Measurements from ENCODE around the gene AEBP1. TPM values are rescaled to one million over a fixed set of nuclear protein-coding genes. Genes with fewer than 3 reads are reported as not detected.

Gene AEBP1
- total RNA-seq, 1 donor from 2014 or later = 272 TPM

GRCh38 chr7:44106311-44107065, 2.3 kb downstream of the AEBP1 start:
- no peaks in the 10 kb centered on the region for H3K27me3 ChIP-seq
- H3K36me3 ChIP-seq = peaks cover 23% of the 10 kb centered on the region
- TF ChIP-seq CTCF (IDR thresholded peaks at IDR 0.05) = no peak
- H3K4me3 ChIP-seq = peak overlapping the region; percentile 53
- ATAC-seq (no peak), DNase-seq (no peak)
- H3K4me1 ChIP-seq = peaks cover 3% of the 10 kb centered on the region
- peak overlapping the region; percentile 78 for H3K27ac ChIP-seq
- intact Hi-C loops (cut with DNase I) = no loop called here
- no peaks in the 10 kb centered on the region for H3K9me3 ChIP-seq

GRCh38 chr7:44107116-44107960, 3.2 kb downstream of the AEBP1 start:
- H3K27me3 ChIP-seq = no peaks in the 10 kb centered on the region
- TF ChIP-seq CTCF (IDR thresholded peaks at IDR 0.05) = no peak
- H3K9me3 ChIP-seq = no peaks in the 10 kb centered on the region
- no peak overlapping the region for H3K27ac ChIP-seq
- DNase-seq = no peak
- intact Hi-C loops (cut with DNase I) = no loop called here
- H3K4me3 ChIP-seq = peak overlapping the region; percentile 53
- peaks cover 3% of the 10 kb centered on the region for H3K4me1 ChIP-seq
- H3K36me3 ChIP-seq = peaks cover 32% of the 10 kb centered on the region
- ATAC-seq = no peak

GRCh38 chr7:44107961-44108767, 4.0 kb downstream of the AEBP1 start:
- intact Hi-C loops (cut with DNase I) = no loop called here
- no peaks in the 10 kb centered on the region for H3K9me3 ChIP-seq
- TF ChIP-seq CTCF (IDR thresholded peaks at IDR 0.05) = no peak
- no peaks in the 10 kb centered on the region for H3K4me1 ChIP-seq
- DNase-seq (no peak), ATAC-seq (no peak)
- peaks cover 38% of the 10 kb centered on the region for H3K36me3 ChIP-seq
- H3K27ac ChIP-seq = no peak overlapping the region
- no peak overlapping the region for H3K4me3 ChIP-seq
- no peaks in the 10 kb centered on the region for H3K27me3 ChIP-seq

- H3K36me3 ChIP-seq = peaks cover 38% of the 10 kb centered on the region
These were observed 4.9 kb downstream of the AEBP1 start for GRCh38 chr7:44108768-44109750.

More at GRCh38 chr7:44108768-44109750, 4.9 kb downstream of the AEBP1 start:
- no peak for TF ChIP-seq CTCF (IDR thresholded peaks at IDR 0.05)
- Histone ChIP-seq H3K27me3 (no peaks in the 10 kb centered on the region), H3K4me3 (no peak overlapping the region), H3K4me1 (no peaks in the 10 kb centered on the region), H3K27ac (no peak overlapping the region), H3K9me3 (no peaks in the 10 kb centered on the region)
- ATAC-seq (no peak), DNase-seq (no peak)
- intact Hi-C loops (cut with DNase I) = no loop called here

All from upper lobe of right lung (tissue), 1 donor.